ENCODE measurements around the gene HS6ST3.
"Not testable (repeated sequence)": the region's sequence is repeated elsewhere in the genome, so short reads cannot be mapped to it uniquely, and the experiment has no call there.

The HS6ST3 gene

GRCh38 chr13:96746886-96747285 is 657.0 kb downstream of the HS6ST3 start:
- H3K9ac ChIP-seq (ENCODE audit: low read length in 2 of 2) = no peak overlapping the region
- no peaks in the 10 kb centered on the region for H3K36me3 ChIP-seq (ENCODE audit: control insufficient read depth in 2 of 2, insufficient read depth in 2 of 2, low read length in 2 of 2)
- no peaks in the 10 kb centered on the region for H3K4me1 ChIP-seq (ENCODE audit: control insufficient read depth, insufficient read depth, low read length)
- H3K9me3 ChIP-seq (ENCODE audit: control insufficient read depth in 2 of 2, low read length in 2 of 2) = no peaks in the 10 kb centered on the region
- H3K4me3 ChIP-seq (ENCODE audit: low read length in 2 of 2) = no peak overlapping the region
- H3K27ac ChIP-seq (ENCODE audit: low read length) = no peak overlapping the region
- H3K27me3 ChIP-seq (ENCODE audit: control insufficient read depth in 1 of 2, insufficient read depth in 2 of 2, low read length in 2 of 2) = no peaks in the 10 kb centered on the region

- H3K27me3 ChIP-seq (ENCODE audit: control insufficient read depth in 1 of 2, insufficient read depth in 2 of 2, low read length in 2 of 2) = no peaks in the 10 kb centered on the region
- no peak overlapping the region for H3K4me3 ChIP-seq (ENCODE audit: low read length in 2 of 2)
- H3K9me3 ChIP-seq (ENCODE audit: control insufficient read depth in 2 of 2, low read length in 2 of 2) = no peaks in the 10 kb centered on the region
- H3K27ac ChIP-seq (ENCODE audit: low read length) = no peak overlapping the region
- H3K36me3 ChIP-seq (ENCODE audit: control insufficient read depth in 2 of 2, insufficient read depth in 2 of 2, low read length in 2 of 2) = no peaks in the 10 kb centered on the region
- no peaks in the 10 kb centered on the region for H3K4me1 ChIP-seq (ENCODE audit: control insufficient read depth, insufficient read depth, low read length)
- no peak overlapping the region for H3K9ac ChIP-seq (ENCODE audit: low read length in 2 of 2)
These were observed 659.9 kb downstream of the HS6ST3 start for GRCh38 chr13:96749825-96750224.

- no peaks in the 10 kb centered on the region for H3K27me3 ChIP-seq (ENCODE audit: control insufficient read depth in 1 of 2, insufficient read depth in 2 of 2, low read length in 2 of 2)
- no peaks in the 10 kb centered on the region for H3K4me1 ChIP-seq (ENCODE audit: control insufficient read depth, insufficient read depth, low read length)
- H3K27ac ChIP-seq (ENCODE audit: low read length) = no peak overlapping the region
- no peaks in the 10 kb centered on the region for H3K9me3 ChIP-seq (ENCODE audit: control insufficient read depth in 2 of 2, low read length in 2 of 2)
- no peak overlapping the region for H3K4me3 ChIP-seq (ENCODE audit: low read length in 2 of 2)
- H3K36me3 ChIP-seq (ENCODE audit: control insufficient read depth in 2 of 2, insufficient read depth in 2 of 2, low read length in 2 of 2) = no peaks in the 10 kb centered on the region
- no peak overlapping the region for H3K9ac ChIP-seq (ENCODE audit: low read length in 2 of 2)
These were observed 661.2 kb downstream of the HS6ST3 start for GRCh38 chr13:96751089-96751488.

- H3K27ac ChIP-seq (ENCODE audit: low read length) = no peak overlapping the region
- no peak overlapping the region for H3K9ac ChIP-seq (ENCODE audit: low read length in 2 of 2)
- no peaks in the 10 kb centered on the region for H3K36me3 ChIP-seq (ENCODE audit: control insufficient read depth in 2 of 2, insufficient read depth in 2 of 2, low read length in 2 of 2)
- H3K27me3 ChIP-seq (ENCODE audit: control insufficient read depth in 1 of 2, insufficient read depth in 2 of 2, low read length in 2 of 2) = peaks cover 0 to 2% of the 10 kb centered on the region in 2 donors
- no peaks in the 10 kb centered on the region for H3K9me3 ChIP-seq (ENCODE audit: control insufficient read depth in 2 of 2, low read length in 2 of 2)
- no peaks in the 10 kb centered on the region for H3K4me1 ChIP-seq (ENCODE audit: control insufficient read depth, insufficient read depth, low read length)
- no peak overlapping the region for H3K4me3 ChIP-seq (ENCODE audit: low read length in 2 of 2)
These were observed 673.0 kb downstream of the HS6ST3 start for GRCh38 chr13:96762876-96763275.

- H3K27ac ChIP-seq (ENCODE audit: low read length) = no peak overlapping the region
- H3K27me3 ChIP-seq (ENCODE audit: control insufficient read depth in 1 of 2, insufficient read depth in 2 of 2, low read length in 2 of 2) = peaks cover 0 to 2% of the 10 kb centered on the region in 2 donors
- no peak overlapping the region for H3K4me3 ChIP-seq (ENCODE audit: low read length in 2 of 2)
- H3K9me3 ChIP-seq (ENCODE audit: control insufficient read depth in 2 of 2, low read length in 2 of 2) = no peaks in the 10 kb centered on the region
- no peaks in the 10 kb centered on the region for H3K36me3 ChIP-seq (ENCODE audit: control insufficient read depth in 2 of 2, insufficient read depth in 2 of 2, low read length in 2 of 2)
- H3K9ac ChIP-seq (ENCODE audit: low read length in 2 of 2) = no peak overlapping the region
- H3K4me1 ChIP-seq (ENCODE audit: control insufficient read depth, insufficient read depth, low read length) = no peaks in the 10 kb centered on the region
These were observed 676.4 kb downstream of the HS6ST3 start for GRCh38 chr13:96766306-96766705.

- Histone ChIP-seq H3K9me3 (ENCODE audit: control insufficient read depth in 2 of 2, low read length in 2 of 2) (no peaks in the 10 kb centered on the region), H3K27me3 (ENCODE audit: control insufficient read depth in 1 of 2, insufficient read depth in 2 of 2, low read length in 2 of 2) (no peaks in the 10 kb centered on the region), H3K36me3 (ENCODE audit: control insufficient read depth in 2 of 2, insufficient read depth in 2 of 2, low read length in 2 of 2) (no peaks in the 10 kb centered on the region), H3K9ac (ENCODE audit: low read length in 2 of 2) (no peak overlapping the region), H3K4me1 (ENCODE audit: control insufficient read depth, insufficient read depth, low read length) (no peaks in the 10 kb centered on the region), H3K4me3 (ENCODE audit: low read length in 2 of 2) (no peak overlapping the region), H3K27ac (ENCODE audit: low read length) (no peak overlapping the region)
These were observed 678.6 kb downstream of the HS6ST3 start for GRCh38 chr13:96768524-96768923.

GRCh38 chr13:96769874-96770273 is 680.0 kb downstream of the HS6ST3 start:
- H3K4me1 ChIP-seq (ENCODE audit: control insufficient read depth, insufficient read depth, low read length) = no peaks in the 10 kb centered on the region
- no peak overlapping the region for H3K9ac ChIP-seq (ENCODE audit: low read length in 2 of 2)
- no peak overlapping the region for H3K27ac ChIP-seq (ENCODE audit: low read length)
- H3K4me3 ChIP-seq (ENCODE audit: low read length in 2 of 2) = no peak overlapping the region
- H3K9me3 ChIP-seq (ENCODE audit: control insufficient read depth in 2 of 2, low read length in 2 of 2) = no peaks in the 10 kb centered on the region
- H3K27me3 ChIP-seq (ENCODE audit: control insufficient read depth in 1 of 2, insufficient read depth in 2 of 2, low read length in 2 of 2) = no peaks in the 10 kb centered on the region
- H3K36me3 ChIP-seq (ENCODE audit: control insufficient read depth in 2 of 2, insufficient read depth in 2 of 2, low read length in 2 of 2) = no peaks in the 10 kb centered on the region

GRCh38 chr13:96771486-96772367 is 681.8 kb downstream of the HS6ST3 start:
- Histone ChIP-seq H3K4me3 (ENCODE audit: low read length in 2 of 2) (no peak overlapping the region), H3K4me1 (ENCODE audit: control insufficient read depth, insufficient read depth, low read length) (no peaks in the 10 kb centered on the region), H3K36me3 (ENCODE audit: control insufficient read depth in 2 of 2, insufficient read depth in 2 of 2, low read length in 2 of 2) (no peaks in the 10 kb centered on the region), H3K9ac (ENCODE audit: low read length in 2 of 2) (no peak overlapping the region), H3K27ac (ENCODE audit: low read length) (no peak overlapping the region), H3K27me3 (ENCODE audit: control insufficient read depth in 1 of 2, insufficient read depth in 2 of 2, low read length in 2 of 2) (no peaks in the 10 kb centered on the region), H3K9me3 (ENCODE audit: control insufficient read depth in 2 of 2, low read length in 2 of 2) (no peaks in the 10 kb centered on the region)

- no peaks in the 10 kb centered on the region for H3K36me3 ChIP-seq (ENCODE audit: control insufficient read depth in 2 of 2, insufficient read depth in 2 of 2, low read length in 2 of 2)
- H3K4me1 ChIP-seq (ENCODE audit: control insufficient read depth, insufficient read depth, low read length) = no peaks in the 10 kb centered on the region
- H3K27ac ChIP-seq (ENCODE audit: low read length) = no peak overlapping the region
- H3K9me3 ChIP-seq (ENCODE audit: control insufficient read depth in 2 of 2, low read length in 2 of 2) = no peaks in the 10 kb centered on the region
- H3K4me3 ChIP-seq (ENCODE audit: low read length in 2 of 2) = no peak overlapping the region
- H3K9ac ChIP-seq (ENCODE audit: low read length in 2 of 2) = no peak overlapping the region
- H3K27me3 ChIP-seq (ENCODE audit: control insufficient read depth in 1 of 2, insufficient read depth in 2 of 2, low read length in 2 of 2) = no peaks in the 10 kb centered on the region
These were observed 682.5 kb downstream of the HS6ST3 start for GRCh38 chr13:96772426-96772825.

- not testable (repeated sequence) for H3K36me3 ChIP-seq (ENCODE audit: control insufficient read depth in 2 of 2, insufficient read depth in 2 of 2, low read length in 2 of 2); H3K27ac ChIP-seq (ENCODE audit: low read length); H3K4me1 ChIP-seq (ENCODE audit: control insufficient read depth, insufficient read depth, low read length); H3K4me3 ChIP-seq (ENCODE audit: low read length in 2 of 2); H3K27me3 ChIP-seq (ENCODE audit: control insufficient read depth in 1 of 2, insufficient read depth in 2 of 2, low read length in 2 of 2); H3K9ac ChIP-seq (ENCODE audit: low read length in 2 of 2); H3K9me3 ChIP-seq (ENCODE audit: control insufficient read depth in 2 of 2, low read length in 2 of 2)
These were observed 688.4 kb downstream of the HS6ST3 start for GRCh38 chr13:96778302-96778701.

- H3K27me3 ChIP-seq (ENCODE audit: control insufficient read depth in 1 of 2, insufficient read depth in 2 of 2, low read length in 2 of 2) = no peaks in the 10 kb centered on the region
- no peaks in the 10 kb centered on the region for H3K36me3 ChIP-seq (ENCODE audit: control insufficient read depth in 2 of 2, insufficient read depth in 2 of 2, low read length in 2 of 2)
- no peaks in the 10 kb centered on the region for H3K4me1 ChIP-seq (ENCODE audit: control insufficient read depth, insufficient read depth, low read length)
- no peak overlapping the region for H3K27ac ChIP-seq (ENCODE audit: low read length)
- H3K9me3 ChIP-seq (ENCODE audit: control insufficient read depth in 2 of 2, low read length in 2 of 2) = no peaks in the 10 kb centered on the region
- H3K9ac ChIP-seq (ENCODE audit: low read length in 2 of 2) = no peak overlapping the region
- H3K4me3 ChIP-seq (ENCODE audit: low read length in 2 of 2) = no peak overlapping the region
These were observed 689.8 kb downstream of the HS6ST3 start for GRCh38 chr13:96779691-96780090.

Data from stomach smooth muscle (tissue), 2 donors.